ENCODE data around the gene TMPRSS13.

The TMPRSS13 gene

DNA sequence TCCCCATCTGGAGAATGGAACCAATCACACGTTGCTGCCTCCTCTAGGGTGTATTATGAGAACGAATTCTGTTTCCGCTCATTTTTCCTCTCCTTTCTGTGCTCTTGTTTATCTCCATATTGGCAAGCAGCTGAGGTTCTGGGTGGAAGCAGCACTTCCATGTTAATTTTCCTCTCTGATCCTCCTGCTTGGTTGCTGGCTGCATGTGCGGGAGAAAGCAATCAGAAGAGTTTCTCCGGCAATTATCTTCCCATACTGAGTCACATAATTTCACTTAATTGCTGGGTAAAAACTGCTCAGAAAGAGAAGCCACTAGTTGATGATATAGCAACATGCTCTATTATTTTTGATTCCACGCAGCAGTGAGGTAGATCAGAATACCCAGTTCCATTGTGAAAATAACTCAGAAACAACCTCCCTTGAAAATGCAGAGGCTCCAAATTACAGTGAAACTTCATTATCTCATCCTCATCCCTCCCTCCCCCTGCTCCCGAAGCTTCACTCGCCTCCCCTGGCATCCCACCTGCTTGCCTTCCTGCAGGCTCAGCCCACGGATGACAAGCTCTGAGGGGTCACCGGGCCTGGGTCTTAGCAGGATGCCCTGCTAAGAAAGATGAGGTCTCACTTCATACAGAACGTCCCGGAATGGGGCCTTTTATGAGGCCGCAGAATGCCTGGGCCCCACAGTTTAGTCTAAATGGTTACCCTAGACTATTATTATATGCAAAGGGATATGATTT is 73.1 kb downstream of the TMPRSS13 start:
- TF ChIP-seq, protein P1, sequence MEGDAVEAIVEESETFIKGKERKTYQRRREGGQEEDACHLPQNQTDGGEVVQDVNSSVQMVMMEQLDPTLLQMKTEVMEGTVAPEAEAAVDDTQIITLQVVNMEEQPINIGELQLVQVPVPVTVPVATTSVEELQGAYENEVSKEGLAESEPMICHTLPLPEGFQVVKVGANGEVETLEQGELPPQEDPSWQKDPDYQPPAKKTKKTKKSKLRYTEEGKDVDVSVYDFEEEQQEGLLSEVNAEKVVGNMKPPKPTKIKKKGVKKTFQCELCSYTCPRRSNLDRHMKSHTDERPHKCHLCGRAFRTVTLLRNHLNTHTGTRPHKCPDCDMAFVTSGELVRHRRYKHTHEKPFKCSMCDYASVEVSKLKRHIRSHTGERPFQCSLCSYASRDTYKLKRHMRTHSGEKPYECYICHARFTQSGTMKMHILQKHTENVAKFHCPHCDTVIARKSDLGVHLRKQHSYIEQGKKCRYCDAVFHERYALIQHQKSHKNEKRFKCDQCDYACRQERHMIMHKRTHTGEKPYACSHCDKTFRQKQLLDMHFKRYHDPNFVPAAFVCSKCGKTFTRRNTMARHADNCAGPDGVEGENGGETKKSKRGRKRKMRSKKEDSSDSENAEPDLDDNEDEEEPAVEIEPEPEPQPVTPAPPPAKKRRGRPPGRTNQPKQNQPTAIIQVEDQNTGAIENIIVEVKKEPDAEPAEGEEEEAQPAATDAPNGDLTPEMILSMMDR (IDR thresholded peaks at IDR 0.05; ENCODE audit: low read depth, low read length, missing control alignments) = no peak
- H3K4me3 ChIP-seq (replicated peaks; ENCODE audit: low read depth, low read length) = no peak overlapping the region
- DNase-seq (ENCODE audit: extremely low read depth, low read depth) = no peak

DNA sequence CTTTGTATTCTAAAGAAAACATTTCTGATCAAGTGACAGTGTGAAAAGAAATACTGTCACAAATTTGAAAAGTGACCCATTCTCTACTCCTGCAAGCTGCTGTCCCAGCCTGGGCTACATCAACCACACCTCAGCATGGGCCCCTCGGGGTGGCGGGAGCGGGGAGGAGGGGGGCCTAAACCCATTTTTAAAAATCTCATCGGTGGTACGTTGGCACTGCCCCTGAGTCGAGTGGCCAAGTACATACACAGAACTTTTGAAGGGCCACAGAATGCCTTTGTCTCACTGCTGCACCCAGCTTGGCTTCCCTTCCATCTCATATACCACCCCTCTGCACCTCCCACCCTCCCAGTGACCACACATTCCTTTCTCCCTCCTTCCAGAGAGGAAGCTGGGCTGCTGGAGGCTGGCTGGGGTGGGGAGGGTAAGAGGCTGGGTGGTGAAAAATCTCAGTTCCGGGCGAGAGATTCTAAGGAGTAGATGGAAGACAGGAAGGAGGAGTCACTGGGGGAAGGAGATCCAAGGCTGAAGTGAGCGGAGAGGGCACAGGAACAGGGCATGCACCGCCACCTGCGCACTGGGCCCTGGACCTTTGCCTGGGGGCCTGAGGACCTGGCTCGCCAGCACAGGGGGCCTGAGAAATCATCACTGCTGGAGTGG is 73.9 kb downstream of the TMPRSS13 start:
- TF ChIP-seq, protein P1 (IDR thresholded peaks at IDR 0.05; ENCODE audit: low read depth, low read length, missing control alignments) = no peak
- DNase-seq (ENCODE audit: extremely low read depth, low read depth) = no peak
- H3K4me3 ChIP-seq (replicated peaks; ENCODE audit: low read depth, low read length) = no peak overlapping the region

DNA sequence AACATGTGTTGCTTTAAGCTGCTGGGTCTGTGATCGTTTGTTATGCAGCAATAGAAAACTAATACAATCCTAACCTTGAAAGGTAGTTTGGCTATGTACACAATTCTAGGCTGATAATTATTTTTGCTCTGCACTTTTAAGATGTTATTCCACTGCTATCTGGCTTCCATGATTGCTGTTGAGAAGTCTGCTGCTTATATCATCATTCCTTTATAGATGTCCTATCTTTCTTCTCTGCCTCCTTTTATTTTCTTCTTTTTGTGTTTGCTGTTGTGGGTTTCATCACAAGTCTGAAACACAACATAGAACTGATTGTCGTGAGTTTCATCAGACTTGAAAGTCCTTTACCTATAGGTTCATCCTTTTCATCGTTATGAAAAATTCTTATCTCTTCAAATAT is 76.9 kb downstream of the TMPRSS13 start:
- TF ChIP-seq, protein P1 (IDR thresholded peaks at IDR 0.05; ENCODE audit: low read depth, low read length, missing control alignments) = no peak
- DNase-seq (ENCODE audit: extremely low read depth, low read depth) = no peak

DNA sequence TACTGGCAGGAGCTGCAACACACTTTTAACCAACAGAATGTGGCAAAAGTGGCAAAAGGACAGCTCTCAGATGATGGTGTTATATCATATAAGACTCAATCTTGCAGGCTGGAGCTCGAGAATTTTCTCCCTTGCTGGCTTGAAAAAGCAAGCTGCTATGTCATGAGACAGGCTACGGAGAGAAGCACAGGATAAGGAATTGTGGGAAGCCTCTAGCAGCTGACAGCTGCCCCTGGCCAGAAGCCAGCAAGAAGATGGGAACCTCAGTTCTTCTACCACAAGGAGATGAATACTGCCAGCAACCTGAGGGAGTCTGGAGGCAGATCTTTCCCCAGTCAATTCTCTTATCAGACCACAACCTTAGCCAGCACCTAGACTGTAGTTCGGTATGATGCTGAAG is 77.3 kb downstream of the TMPRSS13 start:
- TF ChIP-seq, protein P1 (IDR thresholded peaks at IDR 0.05; ENCODE audit: low read depth, low read length, missing control alignments) = no peak
- H3K4me3 ChIP-seq (replicated peaks; ENCODE audit: low read depth, low read length) = no peak overlapping the region
- DNase-seq (ENCODE audit: extremely low read depth, low read depth) = no peak

More for the DNA sequence above, 76.9 kb downstream of the TMPRSS13 start:
- no peak overlapping the region for H3K4me3 ChIP-seq (replicated peaks; ENCODE audit: low read depth, low read length)

DNA sequence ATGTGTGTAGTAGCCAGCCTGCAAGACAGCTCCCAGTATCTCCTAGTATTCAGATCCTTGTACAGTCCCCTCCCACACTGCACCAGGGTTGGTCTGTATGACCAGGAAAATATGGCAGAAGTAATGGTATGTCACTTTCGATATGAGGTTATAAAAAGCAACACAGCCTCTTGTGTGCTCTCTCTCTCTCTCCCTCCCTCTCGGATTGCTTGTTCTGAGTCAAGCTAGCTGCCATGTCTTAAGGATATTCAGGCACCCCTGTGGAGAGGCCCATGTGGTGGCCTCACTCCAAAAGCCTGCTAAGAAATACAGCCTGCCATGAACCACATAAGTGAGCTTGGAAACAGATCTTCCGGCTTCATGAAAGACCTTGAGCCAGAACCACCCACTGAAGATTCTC is 78.1 kb downstream of the TMPRSS13 start:
- TF ChIP-seq, protein P1 (IDR thresholded peaks at IDR 0.05; ENCODE audit: low read depth, low read length, missing control alignments) = no peak
- DNase-seq (ENCODE audit: extremely low read depth, low read depth) = no peak
- H3K4me3 ChIP-seq (replicated peaks; ENCODE audit: low read depth, low read length) = no peak overlapping the region
